GM18498 (cell line): Measurements from ENCODE around the gene PDE4D.
"Not testable (repeated sequence)": the region's sequence is repeated elsewhere in the genome, so short reads cannot be mapped to it uniquely, and the experiment has no call there.

ENCODE experiments used
- ATAC-seq: cut with Tn5 transposase; IDR thresholded peaks from one replicate; pipeline ENCODE4 v1.9.1; 2021; ENCODE audit warnings: mild to moderate bottlenecking, moderate library complexity; ENCODE audit not compliant: unreplicated experiment

The PDE4D gene

DNA sequence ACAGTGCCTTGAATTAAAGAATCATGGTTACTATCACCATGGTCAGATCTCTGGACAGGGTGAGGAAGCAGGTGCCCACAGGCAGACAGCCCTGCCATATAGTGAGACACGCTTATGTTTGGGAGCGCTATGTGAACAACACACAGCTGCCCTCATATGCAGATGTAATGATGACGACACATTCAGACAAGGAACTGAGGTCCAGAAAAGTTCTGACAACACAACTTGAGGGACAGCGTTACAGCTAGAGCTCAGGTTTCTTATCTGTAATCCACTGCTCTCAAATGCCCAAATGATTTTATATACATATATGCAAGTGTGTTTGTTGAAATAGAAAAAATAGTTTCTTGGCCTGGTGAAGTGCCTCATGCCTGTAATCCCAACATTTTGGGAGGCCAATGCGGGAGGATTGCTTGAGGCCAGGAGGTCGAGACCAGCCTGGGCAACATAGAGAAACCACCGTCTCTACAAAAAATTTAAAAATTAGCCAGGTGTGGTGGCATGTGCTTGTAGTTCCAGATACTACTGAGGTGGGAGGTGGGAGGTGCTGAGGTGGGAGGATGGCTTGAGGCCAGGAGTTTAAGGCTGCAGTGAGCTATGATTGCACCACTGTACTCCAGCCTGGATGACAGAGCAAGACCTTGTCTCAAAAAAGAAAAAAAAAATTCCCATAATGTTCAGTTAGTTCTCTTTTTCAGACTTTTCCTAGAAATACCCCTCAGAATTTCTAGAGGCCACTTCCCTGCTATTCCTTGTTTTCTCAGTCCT is 887.4 kb downstream of the PDE4D start:
- no peak for ATAC-seq

DNA sequence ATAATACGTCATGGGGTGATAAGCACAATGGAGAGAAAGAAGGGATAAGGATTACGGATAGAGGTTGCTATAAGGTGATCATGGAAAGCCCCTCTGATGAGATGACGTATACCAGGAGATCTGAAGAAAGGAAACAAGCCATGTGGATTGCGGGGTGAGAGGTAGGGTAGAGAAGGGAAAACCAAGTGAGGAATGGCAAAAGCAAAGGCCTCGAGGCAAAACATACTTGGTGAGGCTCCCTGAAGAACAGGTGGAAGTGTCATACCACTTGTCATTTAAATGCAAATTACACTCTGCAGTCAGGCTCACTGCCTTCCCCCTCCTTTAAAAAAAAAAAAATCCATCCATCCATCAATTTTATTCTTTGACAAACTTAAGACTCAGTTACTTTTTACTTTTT is 889.9 kb downstream of the PDE4D start:
- no peak for ATAC-seq

- ATAC-seq = no peak
These were observed 890.4 kb downstream of the PDE4D start for GRCh38 chr5:59003124-59003523.

GRCh38 chr5:59002162-59002825 is 891.2 kb downstream of the PDE4D start:
- no peak for ATAC-seq

DNA sequence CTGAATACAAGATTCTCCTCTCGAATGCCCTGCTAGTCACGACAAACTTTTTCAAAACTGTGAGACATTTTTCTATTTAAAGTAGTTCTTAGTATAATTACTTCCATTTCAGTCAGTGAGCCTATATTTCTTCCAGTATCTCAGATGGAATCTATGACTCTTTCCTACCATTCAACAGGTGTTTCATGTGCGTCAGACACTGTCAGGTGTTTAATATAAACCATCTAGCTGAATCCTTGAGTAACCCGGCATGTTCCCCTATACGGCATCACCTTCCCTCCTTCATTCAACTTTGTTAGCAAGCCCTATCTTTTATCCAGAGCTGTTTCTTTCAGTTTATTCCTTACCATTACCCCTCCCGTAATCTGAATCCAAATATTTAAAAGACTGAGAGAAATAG is 891.8 kb downstream of the PDE4D start:
- no peak for ATAC-seq

- ATAC-seq = no peak
These were observed 892.4 kb downstream of the PDE4D start for GRCh38 chr5:59001154-59001553.

DNA sequence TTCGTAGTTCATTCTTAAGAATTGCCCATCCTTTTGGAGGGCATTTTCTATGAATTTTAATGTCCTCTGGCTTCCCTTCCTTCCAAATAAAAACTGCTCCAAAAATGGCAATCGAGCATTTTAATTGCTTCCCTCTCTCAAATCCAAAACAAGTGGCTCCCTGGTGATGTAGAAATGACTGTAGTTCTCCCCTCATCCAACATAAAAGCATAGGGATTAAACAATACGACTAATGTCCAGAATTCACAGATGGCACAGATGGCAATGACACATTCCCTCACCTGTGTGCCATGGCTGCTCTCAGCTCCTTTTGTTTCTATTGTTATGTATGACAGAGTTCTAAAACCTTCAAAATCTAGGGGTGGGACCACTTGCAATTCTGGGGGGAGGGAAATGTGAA is 893.3 kb downstream of the PDE4D start:
- ATAC-seq = no peak

- no peak for ATAC-seq
These were observed 893.7 kb downstream of the PDE4D start for GRCh38 chr5:58999804-59000203.

DNA sequence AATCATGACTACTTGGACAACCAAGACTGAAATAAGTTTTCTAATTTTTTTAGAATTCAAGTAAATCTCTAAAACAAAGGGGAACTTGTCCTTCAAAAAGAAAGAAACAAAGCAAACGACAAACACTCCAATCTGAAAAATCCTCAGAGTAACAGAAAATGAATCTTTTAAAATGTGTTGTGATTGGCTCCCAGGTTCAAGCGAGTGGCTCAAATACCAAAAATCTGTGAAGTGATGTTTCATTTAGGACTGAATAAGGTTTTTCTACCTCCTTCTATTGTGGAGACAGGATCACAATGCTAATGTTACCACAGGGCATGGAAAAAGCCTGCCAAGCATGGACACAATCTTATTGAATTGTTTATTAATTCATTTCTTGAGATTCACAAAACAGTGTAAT is 895.0 kb downstream of the PDE4D start:
- ATAC-seq = no peak

- ATAC-seq = not testable (repeated sequence)
These were observed 897.7 kb downstream of the PDE4D start for GRCh38 chr5:58995779-58996178.

DNA sequence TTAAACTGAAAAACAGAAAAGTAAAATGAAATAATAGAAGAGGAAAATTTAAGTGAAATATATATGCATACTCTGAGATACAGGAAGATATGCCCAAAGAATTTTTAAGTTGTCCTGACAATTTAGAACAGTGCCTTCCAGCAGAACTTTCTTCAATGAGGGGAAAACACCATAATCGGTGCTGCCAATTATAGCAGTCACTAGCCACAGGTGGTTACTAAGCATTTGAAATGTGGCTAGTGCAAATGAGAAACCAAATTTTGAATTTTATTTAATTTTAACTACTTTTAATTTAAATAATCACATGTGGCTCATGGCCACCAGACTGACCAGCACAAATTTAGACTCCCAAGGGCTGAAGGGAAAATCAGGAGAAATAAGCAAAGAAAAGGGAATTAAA is 900.1 kb downstream of the PDE4D start:
- ATAC-seq = no peak

DNA sequence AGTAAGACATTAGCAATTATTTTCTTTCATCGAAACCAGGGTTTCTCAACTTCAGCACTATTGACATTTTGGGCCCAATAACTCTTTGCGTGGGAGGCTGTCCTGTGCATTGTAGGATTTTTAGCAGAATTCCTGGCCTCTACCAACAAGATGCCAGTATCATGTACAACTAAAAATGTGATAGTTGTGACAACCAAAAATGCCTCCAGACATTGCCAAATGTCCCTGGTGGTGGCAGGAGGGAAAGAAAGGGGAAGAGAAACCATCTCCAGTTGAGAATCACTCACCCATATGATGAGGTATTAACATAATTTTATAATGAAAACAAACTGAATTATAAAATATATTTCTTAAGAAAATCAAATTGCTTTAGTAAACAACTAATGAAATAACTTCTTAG is 904.6 kb downstream of the PDE4D start:
- no peak for ATAC-seq

GRCh38 chr5:58987193-58987592 is 906.3 kb downstream of the PDE4D start:
- no peak for ATAC-seq

DNA sequence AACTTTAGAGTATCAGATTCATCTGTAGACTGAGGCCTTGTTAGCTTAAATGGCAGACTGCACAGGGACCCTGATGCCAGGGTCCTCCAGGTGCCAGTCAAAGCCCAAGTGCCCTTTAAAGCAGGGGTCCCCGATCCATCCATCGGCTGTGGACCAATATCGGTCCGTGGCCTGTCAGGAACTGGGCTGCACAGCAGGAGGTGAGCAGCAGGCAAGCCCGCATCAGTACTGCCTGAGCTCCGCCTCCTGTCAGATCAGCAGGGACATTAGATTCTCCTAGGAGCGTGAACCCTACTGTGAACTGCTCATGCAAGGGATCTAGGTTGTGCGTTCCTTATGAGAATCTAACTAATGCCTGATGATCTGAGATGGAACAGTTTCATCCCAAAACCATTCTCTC is 907.2 kb downstream of the PDE4D start:
- ATAC-seq = no peak

- no peak for ATAC-seq
These were observed 907.8 kb downstream of the PDE4D start for GRCh38 chr5:58985759-58986158.

GRCh38 chr5:58985311-58985710 is 908.2 kb downstream of the PDE4D start:
- no peak for ATAC-seq

GRCh38 chr5:58983526-58984452 is 909.7 kb downstream of the PDE4D start:
- no peak for ATAC-seq

GRCh38 chr5:58980890-58981289 is 912.6 kb downstream of the PDE4D start:
- no peak for ATAC-seq

DNA sequence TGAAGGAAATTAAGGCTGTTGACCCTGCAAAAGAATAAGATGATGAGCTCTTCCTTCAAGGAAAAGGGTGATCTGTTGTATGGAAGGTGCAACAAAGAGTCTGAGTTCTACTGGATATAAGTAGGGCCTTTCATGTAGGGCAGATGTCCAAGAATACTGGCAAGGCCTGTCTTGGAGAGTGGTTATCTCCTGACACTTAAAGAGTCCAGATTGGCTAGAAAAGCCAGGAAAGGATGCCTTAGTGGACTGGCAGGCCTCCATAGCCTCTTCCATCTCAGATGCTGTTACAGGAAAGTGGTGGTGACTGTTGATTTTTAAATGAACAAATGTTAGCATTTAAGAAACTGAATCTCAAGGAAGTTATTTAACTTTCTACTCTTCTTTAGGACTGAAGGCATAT is 914.4 kb downstream of the PDE4D start:
- ATAC-seq = no peak

DNA sequence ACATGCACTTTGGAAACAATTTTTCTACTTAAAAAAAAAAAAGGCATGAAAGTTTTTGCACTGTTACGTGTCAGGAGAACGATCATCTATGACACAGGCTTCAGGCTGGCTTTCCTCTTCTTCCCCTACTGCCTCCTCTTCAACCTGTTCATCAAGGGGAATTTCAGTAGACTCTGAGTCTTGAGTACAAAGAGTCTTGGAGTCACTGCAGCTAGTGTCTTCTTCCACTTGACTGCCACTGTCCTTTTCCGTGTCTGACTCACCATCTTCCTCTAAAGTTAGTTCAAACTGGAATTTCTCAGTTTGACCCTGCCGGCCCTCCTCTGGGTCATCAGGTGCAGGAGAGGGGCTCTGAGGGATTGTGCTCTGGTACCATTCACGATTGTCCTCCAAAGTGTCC is 918.9 kb downstream of the PDE4D start:
- no peak for ATAC-seq

DNA sequence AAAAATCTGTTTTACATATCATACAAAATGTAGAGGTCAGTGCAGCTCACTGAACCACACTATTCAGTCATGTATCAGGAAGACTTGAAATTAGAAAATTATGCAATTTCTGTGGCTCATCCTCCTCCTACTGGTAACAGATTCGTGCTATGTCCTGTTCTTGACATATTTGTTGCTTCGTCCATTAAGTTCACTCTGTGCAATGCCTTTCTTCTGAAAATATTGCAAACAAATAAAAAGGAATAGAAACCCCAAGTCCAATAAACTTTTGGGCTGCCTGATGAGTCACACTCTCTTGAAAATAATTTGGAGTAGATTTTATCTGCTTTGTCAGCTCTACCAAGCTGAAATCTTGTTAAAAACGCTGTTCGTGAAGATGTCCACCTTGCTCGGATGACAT is 919.4 kb downstream of the PDE4D start:
- ATAC-seq = no peak

DNA sequence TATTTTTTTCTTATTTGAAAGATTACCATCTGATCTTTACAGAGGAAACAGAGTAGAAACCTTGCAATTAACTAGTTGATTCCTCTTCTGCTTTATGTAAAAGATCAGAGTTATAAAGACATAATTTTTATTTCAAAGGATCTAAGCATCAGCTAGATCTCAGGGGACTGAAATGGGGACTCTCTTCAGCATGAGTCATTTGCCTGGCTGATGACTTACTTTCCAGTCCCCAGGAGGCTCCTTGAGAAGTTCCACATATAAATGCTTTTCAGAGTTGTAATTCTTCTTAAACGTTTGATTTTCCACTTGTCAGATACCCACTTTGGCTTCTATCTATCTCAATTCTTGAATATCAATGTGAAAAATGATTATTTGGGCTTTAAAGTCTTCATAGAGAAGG is 921.2 kb downstream of the PDE4D start:
- ATAC-seq = no peak
